A673 (cell line): ENCODE data around the gene AP2A1.

ENCODE experiments used
- CTCF ChIP-seq: fragments of 300-800, 200-600 bp; sonication (generic); conservative IDR thresholded peaks from 2 replicates; pipeline ENCODE4 v1.5.1; 2017; ENCODE audit warnings: low read depth, mild to moderate bottlenecking, antibody characterized with exemption, low read length, moderate library complexity, mixed read lengths
- EZH2 ChIP-seq: fragments of 200-600 bp; sonication (generic); IDR thresholded peaks from 2 replicates; pipeline ENCODE4 v1.6.1; 2017; ENCODE audit warnings: borderline replicate concordance, low read depth, mild to moderate bottlenecking, mixed read lengths, antibody characterized with exemption, low read length; ENCODE audit not compliant: poor library complexity, severe bottlenecking

GRCh38 chr19:49763230-49763629 lies 3.6 kb upstream of the AP2A1 start, which contains the start of gene TSKS:
- TF ChIP-seq CTCF (no peak), EZH2 (no peak)
